GM12865 (cell line): Measurements from ENCODE around the gene SMIM35.

ENCODE experiments used
- DNase-seq: peaks from one replicate; pipeline ENCODE4 v3.0.0; 2010; ENCODE audit warnings: low read depth
- H3K4me3 ChIP-seq: 2 replicates; pipeline ENCODE4 v1.5.1; 2011; ENCODE audit warnings: mild to moderate bottlenecking, low read depth, low read length, control low read depth
- CTCF ChIP-seq: IDR thresholded peaks from 2 replicates; pipeline ENCODE4 v1.5.1; 2011; ENCODE audit warnings: low read length, control low read depth, low read depth, inconsistent platforms; ENCODE audit not compliant: insufficient read depth; ENCODE audit errors: missing control alignments

SMIM35 gene

GRCh38 chr11:117966908-117967307 lies 119.9 kb downstream of the SMIM35 start:
- no peak for DNase-seq
- no peak for TF ChIP-seq CTCF
- H3K4me3 ChIP-seq: no peak overlapping the region

GRCh38 chr11:117962826-117963225 lies 123.9 kb downstream of the SMIM35 start:
- no peak for TF ChIP-seq CTCF
- DNase-seq: no peak
- H3K4me3 ChIP-seq: no peak overlapping the region

- DNase-seq: no peak
- H3K4me3 ChIP-seq: no peak overlapping the region
- no peak for TF ChIP-seq CTCF
Measured at GRCh38 chr11:117961896-117962295, 124.9 kb downstream of the SMIM35 start.

- no peak for TF ChIP-seq CTCF
- no peak overlapping the region for H3K4me3 ChIP-seq
- no peak for DNase-seq
Measured at GRCh38 chr11:117960406-117960805, 126.4 kb downstream of the SMIM35 start.

- H3K4me3 ChIP-seq: no peak overlapping the region
- no peak for TF ChIP-seq CTCF
- DNase-seq: no peak
Measured at GRCh38 chr11:117959438-117960149, 127.2 kb downstream of the SMIM35 start.

- H3K4me3 ChIP-seq: no peak overlapping the region
- TF ChIP-seq CTCF: no peak
- DNase-seq: no peak
Measured at GRCh38 chr11:117958949-117959348, 127.8 kb downstream of the SMIM35 start.
